Naive thymus-derived CD4-positive, alpha-beta T cell (primary cell): ENCODE measurements around the gene FCN2. TPM values are rescaled to one million over a fixed set of nuclear protein-coding genes. Genes with fewer than 3 reads are reported as not detected.

ENCODE experiments used
- ATAC-seq: fragments of 150-1000 bp; cut with Tn5 transposase; 2 replicates; pipeline ENCODE4 v1.10.0; 2021; ENCODE audit warnings: mild to moderate bottlenecking, moderate library complexity
- CTCF ChIA-PET: fragments of 350-600 bp; sonication (Branson Sonifier 250); formaldehyde crosslinking; loops from one replicate; lab custom pipeline; 2021; ENCODE audit warnings: antibody characterized with exemption; lab: Charles Lee
- POLR2A ChIA-PET: fragments of 350-600 bp; sonication (Branson Sonifier 250); formaldehyde crosslinking; loops from one replicate; lab custom pipeline; 2021; ENCODE audit warnings: antibody characterized with exemption, inconsistent platforms; lab: Charles Lee
- DNase-seq, 9 donors: peaks; one replicate each; pipeline versions ENCODE4 v3.0.0 to v3.0.0-alpha.2; 2020 to 2022; ENCODE audit warnings: mixed read lengths in 1 of 9
- H3K27ac ChIP-seq: one replicate; pipeline ENCODE4 v1.7.0; 2013; ENCODE audit warnings: mild to moderate bottlenecking, low read depth, low read length, moderate library complexity
- H3K27me3 ChIP-seq, 2 donors: one replicate each; pipeline ENCODE4 v1.7.0; 2013; ENCODE audit warnings: low read length in 2 of 2, mild to moderate bottlenecking in 2 of 2, moderate library complexity in 2 of 2; ENCODE audit not compliant: control insufficient read depth in 2 of 2, insufficient read depth in 2 of 2
- H3K36me3 ChIP-seq, 3 experiments: 1 replicate in 2 of 3; 2 replicates in 1 of 3; pipeline ENCODE4 v1.7.0; 2013; ENCODE audit warnings: low read length in 3 of 3, mild to moderate bottlenecking in 3 of 3, moderate library complexity in 1 of 3; ENCODE audit not compliant: insufficient read depth in 3 of 3, control insufficient read depth in 2 of 3
- H3K4me1 ChIP-seq, 2 donors: one replicate each; pipeline ENCODE4 v1.7.0; 2013; ENCODE audit warnings: low read length in 2 of 2, mild to moderate bottlenecking in 2 of 2, moderate library complexity in 1 of 2; ENCODE audit not compliant: control insufficient read depth in 2 of 2, insufficient read depth in 2 of 2
- H3K4me3 ChIP-seq: 2 replicates; pipeline ENCODE4 v1.7.0; 2013; ENCODE audit warnings: mild to moderate bottlenecking, low read length
- H3K9me3 ChIP-seq, 3 experiments: 1 replicate in 2 of 3; 2 replicates in 1 of 3; pipeline ENCODE4 v1.7.0; 2013; ENCODE audit warnings: low read length in 3 of 3; ENCODE audit not compliant: control insufficient read depth in 2 of 3
- H3K27ac Mint-ChIP-seq, 9 donors: one replicate each; pipeline ENCODE4 v1.8.0; 2020 to 2022; ENCODE audit warnings: mixed read lengths in 9 of 9, mild to moderate bottlenecking in 8 of 9, moderate library complexity in 5 of 9, inconsistent platforms in 2 of 9
- H3K27me3 Mint-ChIP-seq, 5 donors: one replicate each; pipeline ENCODE4 v1.8.0; 2021 to 2022; ENCODE audit warnings: mixed read lengths in 5 of 5, mild to moderate bottlenecking in 1 of 5
- H3K36me3 Mint-ChIP-seq, 5 donors: one replicate each; pipeline ENCODE4 v1.8.0; 2020 to 2022; ENCODE audit warnings: mixed read lengths in 5 of 5, mild to moderate bottlenecking in 3 of 5, inconsistent platforms in 1 of 5
- H3K4me1 Mint-ChIP-seq, 7 donors: one replicate each; pipeline ENCODE4 v1.8.0; 2020 to 2022; ENCODE audit warnings: mixed read lengths in 7 of 7, mild to moderate bottlenecking in 3 of 7, inconsistent platforms in 1 of 7
- H3K4me3 Mint-ChIP-seq, 10 donors: one replicate each; pipeline ENCODE4 v1.8.0; 2020 to 2022; ENCODE audit warnings: mild to moderate bottlenecking in 10 of 10, mixed read lengths in 10 of 10, moderate library complexity in 6 of 10, inconsistent platforms in 2 of 10
- H3K9me3 Mint-ChIP-seq, 11 donors: one replicate each; pipeline ENCODE4 v1.8.0; 2020 to 2022; ENCODE audit warnings: mixed read lengths in 11 of 11, mild to moderate bottlenecking in 4 of 11, inconsistent platforms in 1 of 11, moderate library complexity in 1 of 11
- intact Hi-C, 2 donors: fragments of 100-400 bp; cut with micrococcal nuclease; formaldehyde crosslinking; loops; one replicate each; pipeline ENCODE4 v1.15.1; 2023
- microRNA-seq: library from miRNA; unstranded; fragments of <30 nt; microRNA quantifications from one replicate; pipeline ENCODE4 v1.2.0, GENCODE V29; 2022; ENCODE audit warnings: borderline microRNAs expressed
- polyA plus RNA-seq, 2 donors: library from polyadenylated mRNA; unstranded; fragments of 300-500 nt; fragmentation: Illumina TruSeq; gene quantifications; one replicate each; pipeline ENCODE4 v1.2.3, GENCODE V29; 2021
- total RNA-seq, 6 experiments: library from RNA in 5 of 6; stranded (reverse) in 5 of 6; gene quantifications; 1 replicate in 5 of 6; 2 replicates in 1 of 6; pipeline ENCODE4 v1.2.3 and lab custom pipeline; 2021 to 2026

Gene FCN2
- total and polyA plus RNA-seq, 7 experiments from 2014 or later = not detected

DNA sequence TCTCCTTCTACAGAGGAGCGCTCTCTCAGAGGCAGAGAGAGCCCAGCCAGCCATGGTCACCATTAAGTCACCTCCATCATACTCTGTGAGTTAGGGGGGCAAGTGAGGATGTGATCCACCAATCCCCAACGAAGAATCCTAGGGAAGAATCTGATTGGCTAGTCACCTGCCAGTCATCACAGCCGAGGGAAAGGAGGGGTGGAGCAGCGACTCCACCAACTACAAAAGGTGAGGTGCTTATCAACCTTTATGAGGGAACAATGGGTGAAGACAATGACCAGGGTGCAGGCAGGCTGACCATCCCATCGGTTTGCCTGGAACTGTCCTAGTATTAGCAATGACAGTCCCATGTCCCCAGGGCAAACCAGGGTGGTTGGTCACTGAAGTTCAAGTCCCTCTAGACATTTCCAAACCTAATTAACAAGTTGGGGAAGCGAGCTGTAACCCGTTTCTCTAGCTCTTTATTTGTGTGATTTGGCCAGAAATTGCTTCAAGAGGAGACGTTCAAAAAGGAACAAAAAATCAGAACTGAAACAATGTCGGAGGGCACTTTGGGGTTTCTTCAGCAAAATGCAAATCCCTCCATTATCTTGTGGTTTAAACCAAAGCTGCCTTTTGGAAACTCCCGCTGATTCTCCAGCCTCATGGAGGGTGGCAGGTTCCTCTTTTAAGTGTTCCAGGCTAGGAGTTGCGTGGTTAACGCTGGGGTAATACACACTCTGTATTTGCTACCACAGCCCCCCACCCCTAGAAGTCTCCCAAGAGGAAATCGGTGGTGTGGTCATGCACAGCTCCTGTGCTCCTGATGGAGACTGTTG is 55.9 kb downstream of the FCN2 start:
- Mint-ChIP-seq H3K27me3 (peaks cover 0 to 25% (median 14%) of the 10 kb centered on the region in 5 donors), H3K4me3 (no peak overlapping the region), H3K36me3 (no peaks in the 10 kb centered on the region), H3K9me3 (no peaks in the 10 kb centered on the region), H3K4me1 (peaks cover 0 to 5% (median 0%) of the 10 kb centered on the region in 7 donors), H3K27ac (no peak overlapping the region)
- ATAC-seq = peak; percentile 74
- no peak overlapping the region for H3K4me3 ChIP-seq
- intact Hi-C loops = no loop called here
- no peaks in the 10 kb centered on the region for H3K9me3 ChIP-seq
- POLR2A ChIA-PET = no interaction called here
- no peaks in the 10 kb centered on the region for H3K36me3 ChIP-seq
- no peaks in the 10 kb centered on the region for H3K4me1 ChIP-seq
- no peak overlapping the region for H3K27ac ChIP-seq
- DNase-seq = no peak
- no peaks in the 10 kb centered on the region for H3K27me3 ChIP-seq
- CTCF ChIA-PET = no interaction called here

Small RNA genes within 50 kb of the gene (microRNA-seq; reads per million reads assigned to microRNA genes)
- not detected for gene MIR3689A
- not detected for gene MIR3689B
- gene MIR3689C = not detected
- not detected for gene MIR3689D1
- not detected for gene MIR3689D2
- gene MIR3689E = not detected
- gene MIR3689F = not detected

Other genes starting within 250 kb of the FCN2 start
- under 1 TPM; 0.16 to 0.56 (median 0.24) TPM for gene COL5A1, start 239.0 kb upstream of the FCN2 start, total RNA-seq
- not detected for gene COL5A1, start 239.0 kb upstream of the FCN2 start, polyA plus RNA-seq
- 100 to 1,000 TPM in 1 of 5 experiments, 10 to 100 TPM in 1, 1 to 10 TPM in 2, not detected in 1; 7.7 to 561 (median 53.8) TPM for gene FCN1, start 37.1 kb downstream of the FCN2 start, total RNA-seq
- 1 to 10 TPM; 2.1 to 3.2 TPM for gene FCN1, start 37.1 kb downstream of the FCN2 start, polyA plus RNA-seq
- gene OLFM1, start 206.9 kb downstream of the FCN2 start, total RNA-seq = 1 to 10 TPM in 2 of 5 experiments, under 1 TPM in 2, not detected in 1; 0.19 to 2.1 (median 0.87) TPM
- not detected for gene OLFM1, start 206.9 kb downstream of the FCN2 start, polyA plus RNA-seq